GM12801 (cell line): ENCODE measurements around the gene IKZF5.

Experiments used
- TF ChIP-seq, protein P1 (sequence below): IDR thresholded peaks from one replicate; pipeline ENCODE4 v1.5.1; 2011; ENCODE audit warnings: control low read depth; ENCODE audit not compliant: insufficient read length; ENCODE audit errors: extremely low read depth

Gene IKZF5

DNA sequence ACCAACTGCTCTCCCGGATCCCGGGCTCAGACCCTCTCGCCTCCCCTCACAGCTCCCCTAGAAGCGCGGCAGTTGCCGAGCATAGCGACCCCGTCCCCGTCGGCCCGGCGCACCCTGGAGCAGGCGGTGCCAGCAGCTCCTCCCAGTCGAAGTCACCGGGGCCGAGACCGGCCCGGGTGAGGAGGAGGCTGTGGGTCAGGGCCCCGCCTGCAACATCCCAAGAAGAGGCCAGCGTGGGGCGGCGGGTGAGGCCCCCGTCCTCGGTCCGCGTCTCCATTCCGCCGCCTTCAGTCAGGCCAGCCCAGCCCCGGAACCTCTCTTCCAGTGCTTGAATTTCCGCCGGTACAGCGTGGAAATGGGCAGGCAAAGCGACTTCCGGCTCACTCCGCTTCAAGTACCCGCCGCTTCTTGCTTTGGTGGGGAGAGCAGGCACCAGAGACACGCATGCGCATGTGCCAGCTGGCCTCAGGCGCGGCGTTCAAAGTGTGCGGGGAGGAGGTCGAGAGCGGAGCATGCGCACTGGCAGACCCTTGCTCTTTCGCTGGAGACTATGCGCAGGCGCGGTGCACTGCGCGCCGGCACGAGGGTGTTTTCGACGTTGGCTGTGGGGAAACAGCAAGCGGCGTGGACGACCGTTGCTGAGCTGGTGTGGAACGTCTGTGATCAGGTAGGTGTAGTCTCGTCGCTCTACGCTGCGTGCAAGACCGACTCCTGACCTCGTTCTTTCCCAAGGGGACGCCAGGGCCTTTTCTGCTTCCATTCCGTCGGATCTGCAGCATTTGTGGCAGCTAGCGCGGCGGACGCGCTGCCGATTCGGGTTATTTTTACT is 54.5 kb downstream of the IKZF5 start, which contains the start of gene C10orf88:
TSS of gene C10orf88 (minus strand) at position 326 of the 829 bp plus-strand sequence. CDS start at position 277, 49 bp downstream.
- TF ChIP-seq, protein P1, sequence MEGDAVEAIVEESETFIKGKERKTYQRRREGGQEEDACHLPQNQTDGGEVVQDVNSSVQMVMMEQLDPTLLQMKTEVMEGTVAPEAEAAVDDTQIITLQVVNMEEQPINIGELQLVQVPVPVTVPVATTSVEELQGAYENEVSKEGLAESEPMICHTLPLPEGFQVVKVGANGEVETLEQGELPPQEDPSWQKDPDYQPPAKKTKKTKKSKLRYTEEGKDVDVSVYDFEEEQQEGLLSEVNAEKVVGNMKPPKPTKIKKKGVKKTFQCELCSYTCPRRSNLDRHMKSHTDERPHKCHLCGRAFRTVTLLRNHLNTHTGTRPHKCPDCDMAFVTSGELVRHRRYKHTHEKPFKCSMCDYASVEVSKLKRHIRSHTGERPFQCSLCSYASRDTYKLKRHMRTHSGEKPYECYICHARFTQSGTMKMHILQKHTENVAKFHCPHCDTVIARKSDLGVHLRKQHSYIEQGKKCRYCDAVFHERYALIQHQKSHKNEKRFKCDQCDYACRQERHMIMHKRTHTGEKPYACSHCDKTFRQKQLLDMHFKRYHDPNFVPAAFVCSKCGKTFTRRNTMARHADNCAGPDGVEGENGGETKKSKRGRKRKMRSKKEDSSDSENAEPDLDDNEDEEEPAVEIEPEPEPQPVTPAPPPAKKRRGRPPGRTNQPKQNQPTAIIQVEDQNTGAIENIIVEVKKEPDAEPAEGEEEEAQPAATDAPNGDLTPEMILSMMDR: no peak

DNA sequence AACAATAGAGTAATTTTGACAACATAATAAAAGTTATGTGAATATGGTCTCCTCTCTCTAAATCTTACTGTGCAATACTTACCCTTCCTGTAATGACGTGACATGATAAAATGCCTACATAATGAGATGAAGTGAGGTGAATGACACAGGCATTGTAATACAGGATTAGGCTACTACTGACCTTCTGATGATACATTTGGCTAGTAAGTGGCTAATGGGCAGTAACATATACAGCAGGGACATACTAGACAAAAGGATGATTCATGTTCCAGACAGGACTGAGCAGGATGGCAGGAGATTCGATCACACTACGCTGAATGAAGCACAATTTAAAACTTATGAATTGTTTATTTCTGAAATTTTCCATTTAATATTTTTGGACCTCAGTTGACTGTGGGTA is 59.3 kb downstream of the IKZF5 start:
- TF ChIP-seq, protein P1: no peak
